SK-N-MC (cell line): ENCODE data around the gene SHC3.

Experiments
- EZH2 ChIP-seq: fragments of 200-600 bp; sonication (generic); IDR thresholded peaks from one replicate; pipeline ENCODE4 v1.6.1; 2017; ENCODE audit warnings: antibody characterized with exemption
- FOXP2 ChIP-seq: optimal IDR thresholded peaks from 2 replicates; pipeline ENCODE3; 2011; ENCODE audit warnings: mild to moderate bottlenecking, moderate library complexity; ENCODE audit not compliant: insufficient read depth; ENCODE audit errors: extremely low read length, control extremely low read depth
- POLR2AphosphoS5 ChIP-seq: IDR thresholded peaks from 2 replicates; pipeline ENCODE4 v1.6.1; 2012; ENCODE audit warnings: mild to moderate bottlenecking, low read depth, low read length, borderline replicate concordance

GRCh38 chr9:88969646-88970373, 208.8 kb downstream of the SHC3 start:
- no peak for TF ChIP-seq EZH2
- TF ChIP-seq POLR2AphosphoS5: no peak
- TF ChIP-seq FOXP2: no peak
